T1000 (cell line): ENCODE data around the gene SORCS2.
A peak's percentile ranks its signal among the peaks of the same experiment; 100 is the strongest.

Experiments
- DNase-seq: peaks from one replicate; lab custom pipeline; 2025; ENCODE audit warnings: mixed read lengths; lab: John Stamatoyannopoulos, UW

Gene SORCS2

GRCh38 chr4:7614350-7614949 is 422.1 kb downstream of the SORCS2 start:
- no peak for DNase-seq

- DNase-seq: no peak
Measured at GRCh38 chr4:7616193-7616592, 423.9 kb downstream of the SORCS2 start.

- DNase-seq: no peak
Measured at GRCh38 chr4:7618361-7618760, 426.0 kb downstream of the SORCS2 start.

- DNase-seq: no peak
Measured at GRCh38 chr4:7620086-7620813, 427.9 kb downstream of the SORCS2 start.

GRCh38 chr4:7620814-7621176 is 428.5 kb downstream of the SORCS2 start:
- no peak for DNase-seq

- DNase-seq: no peak
Measured at GRCh38 chr4:7621252-7622035, 429.1 kb downstream of the SORCS2 start.

GRCh38 chr4:7622371-7622770 is 430.0 kb downstream of the SORCS2 start:
- DNase-seq: no peak

- no peak for DNase-seq
Measured at GRCh38 chr4:7623468-7623867, 431.1 kb downstream of the SORCS2 start.

- no peak for DNase-seq
Measured at GRCh38 chr4:7624396-7624980, 432.1 kb downstream of the SORCS2 start.

- peak; percentile 18 for DNase-seq
Measured at GRCh38 chr4:7625071-7625470, 432.7 kb downstream of the SORCS2 start.

GRCh38 chr4:7626531-7626930 is 434.2 kb downstream of the SORCS2 start:
- DNase-seq: no peak

- no peak for DNase-seq
Measured at GRCh38 chr4:7627251-7628250, 435.2 kb downstream of the SORCS2 start.

- DNase-seq: no peak
Measured at GRCh38 chr4:7628432-7628831, 436.1 kb downstream of the SORCS2 start.

- DNase-seq: no peak
Measured at GRCh38 chr4:7629501-7630254, 437.3 kb downstream of the SORCS2 start.

- peak; percentile 94 for DNase-seq
Measured at GRCh38 chr4:7630568-7631287, 438.4 kb downstream of the SORCS2 start.

GRCh38 chr4:7631288-7632014 is 439.1 kb downstream of the SORCS2 start:
- peak; percentile 53 for DNase-seq

GRCh38 chr4:7632341-7632740 is 440.0 kb downstream of the SORCS2 start:
- no peak for DNase-seq

- DNase-seq: no peak
Measured at GRCh38 chr4:7632971-7633370, 440.6 kb downstream of the SORCS2 start.

- no peak for DNase-seq
Measured at GRCh38 chr4:7634661-7635251, 442.4 kb downstream of the SORCS2 start.
